GM21367 (cell line): Measurements from ENCODE around the gene TLCD5.

ENCODE experiments used
- ATAC-seq: cut with Tn5 transposase; IDR thresholded peaks from one replicate; pipeline ENCODE4 v1.9.1; 2021; ENCODE audit not compliant: unreplicated experiment

Gene TLCD5

GRCh38 chr11:120324932-120325810 lies at the start of gene TLCD5:
Gene TLCD5 (plus strand): TSS chr11:120325299. CDS start chr11:120327442, 2,143 bp downstream.
- no peak for ATAC-seq

DNA sequence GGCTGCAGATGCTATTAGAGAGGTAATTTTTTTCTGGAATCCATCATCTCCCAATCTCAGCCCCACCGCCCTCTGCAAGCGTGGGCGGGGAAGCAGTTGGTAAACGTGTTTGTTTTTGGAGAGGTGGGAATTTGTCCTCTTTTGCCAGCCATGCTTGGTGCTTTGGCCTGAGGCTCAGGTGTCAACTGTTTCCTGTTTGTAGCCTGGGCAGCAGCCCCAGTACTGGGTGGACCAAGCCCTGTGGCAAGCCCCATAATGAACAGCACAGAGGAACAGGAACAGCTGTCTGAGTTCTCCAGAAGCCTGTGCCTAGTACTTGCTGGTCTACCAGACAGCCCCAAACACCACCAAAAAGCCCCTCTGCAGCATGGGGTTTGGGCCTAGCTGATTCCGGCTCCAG lies 45.6 kb upstream of the TLCD5 start:
- no peak for ATAC-seq

DNA sequence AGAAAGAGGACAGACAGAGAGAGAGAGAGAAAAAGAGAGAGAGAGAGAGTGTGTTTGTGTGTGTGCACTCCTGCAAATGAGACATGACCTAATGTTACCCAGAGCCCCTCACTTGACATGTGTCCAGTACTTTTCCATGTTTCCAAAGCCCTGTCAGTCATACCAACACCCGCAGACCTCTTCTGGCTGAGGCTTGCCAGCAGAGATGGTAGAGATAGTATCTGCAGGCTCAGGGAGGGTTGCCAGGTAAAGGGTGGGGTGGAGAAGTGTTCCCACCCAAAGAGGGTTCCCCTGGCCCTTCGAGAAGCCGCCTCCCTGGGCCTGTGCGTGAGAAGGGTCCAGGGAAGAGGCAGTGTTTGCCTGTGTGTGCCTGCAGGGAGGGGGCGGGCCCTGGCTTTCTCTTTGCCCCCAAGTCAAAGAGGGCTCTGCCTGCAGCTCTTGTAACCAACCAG lies 44.5 kb upstream of the TLCD5 start:
- no peak for ATAC-seq

- ATAC-seq: no peak
These were observed 43.8 kb upstream of the TLCD5 start for GRCh38 chr11:120281143-120281795.

DNA sequence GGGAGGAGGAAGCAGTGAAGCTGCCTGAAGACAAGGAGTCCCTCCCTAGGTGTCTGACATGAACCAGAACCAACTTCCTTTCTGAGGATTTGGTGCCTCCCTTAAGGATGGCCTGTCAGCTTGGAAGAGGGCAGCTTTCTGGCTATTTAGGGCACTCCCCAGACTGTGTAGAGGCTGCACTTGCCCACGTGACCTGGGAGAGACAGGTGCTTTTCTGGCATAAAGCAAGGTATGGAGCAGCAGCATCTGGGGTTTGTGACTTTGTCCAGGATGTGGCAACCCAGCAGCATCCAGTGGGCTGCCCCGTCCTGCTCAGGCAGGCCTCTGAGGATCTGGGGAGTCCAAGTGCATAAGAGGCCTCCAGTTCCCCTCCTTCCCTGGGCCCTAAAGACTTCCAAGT lies 42.0 kb upstream of the TLCD5 start:
- ATAC-seq: no peak

DNA sequence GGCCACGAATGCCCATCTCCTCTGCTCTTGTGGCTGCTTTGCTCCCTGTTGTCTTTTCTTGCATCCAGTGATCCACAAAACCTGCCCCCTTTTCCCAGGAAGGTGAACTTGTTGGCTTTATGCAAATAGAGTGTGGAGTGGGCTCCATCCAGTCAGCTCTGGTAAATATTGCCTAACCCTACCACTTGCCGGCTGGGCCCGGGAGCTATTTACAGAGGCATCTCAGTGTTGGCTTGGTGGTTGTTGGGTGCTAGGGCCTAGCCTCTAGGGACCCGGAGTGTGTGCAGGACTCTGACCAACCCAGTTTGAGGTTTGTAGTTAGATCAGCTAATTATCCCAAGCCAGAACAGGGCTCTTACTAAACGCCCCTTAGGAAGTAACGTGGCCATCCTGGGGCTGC lies 40.8 kb upstream of the TLCD5 start:
- ATAC-seq: no peak

DNA sequence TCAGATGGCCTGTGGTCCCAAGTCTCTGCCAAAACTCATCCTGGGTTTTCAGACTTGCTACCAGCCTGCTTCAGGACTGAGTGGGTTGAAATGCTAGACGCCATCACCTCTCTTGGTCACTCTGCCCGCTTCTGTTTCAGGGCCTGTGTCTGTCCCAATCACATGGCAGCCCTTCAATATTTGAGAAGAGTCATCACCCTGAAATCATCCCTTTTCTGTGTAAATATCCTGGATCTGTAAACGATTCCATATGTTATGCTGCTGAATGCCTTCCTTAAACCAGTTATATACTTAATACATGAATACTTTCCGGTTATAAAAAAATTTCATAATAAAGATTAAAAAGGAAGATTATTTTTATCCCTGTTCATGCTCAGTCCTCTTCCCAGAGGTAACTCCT lies 39.8 kb upstream of the TLCD5 start:
- ATAC-seq: no peak

DNA sequence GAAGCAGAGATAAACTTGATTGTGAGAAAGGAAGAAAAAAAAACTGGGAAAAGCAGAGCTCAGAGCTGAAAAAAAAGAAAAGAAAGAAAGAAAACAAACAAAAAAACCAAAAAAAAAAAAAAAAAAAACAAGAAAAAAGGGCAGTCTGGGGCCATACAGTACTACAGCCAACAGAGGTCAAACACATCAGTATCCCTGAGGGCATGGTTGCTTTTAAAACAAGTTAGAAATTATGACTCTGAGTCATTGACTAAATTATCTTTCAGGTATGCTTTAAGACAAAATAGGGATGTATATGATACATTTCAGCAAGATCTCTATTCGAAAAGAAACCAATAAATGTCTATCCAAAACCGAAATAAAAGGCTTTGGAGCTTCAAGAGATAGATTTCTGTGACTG lies 37.1 kb upstream of the TLCD5 start:
- no peak for ATAC-seq

GRCh38 chr11:120289426-120289825 lies 35.7 kb upstream of the TLCD5 start:
- ATAC-seq: no peak

DNA sequence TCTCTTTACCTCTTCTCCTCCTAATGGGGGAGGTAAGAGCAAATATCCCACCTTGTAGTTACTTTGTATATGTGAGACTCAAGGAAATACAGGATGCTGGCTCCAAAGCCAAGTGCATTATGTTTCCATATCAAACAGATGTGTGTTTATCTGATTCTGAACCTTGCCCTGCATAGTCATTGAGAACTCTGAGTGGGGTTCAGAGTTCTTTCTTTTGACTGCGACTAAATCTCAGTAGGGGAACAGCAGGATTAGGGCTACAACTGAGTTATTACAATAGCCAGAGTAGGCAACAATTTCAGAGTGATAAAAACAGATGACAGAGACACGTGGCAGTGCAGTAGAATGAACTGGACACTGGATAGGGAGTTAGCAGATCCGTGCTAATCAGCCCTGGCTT lies 34.1 kb upstream of the TLCD5 start:
- ATAC-seq: no peak

GRCh38 chr11:120293038-120293800 lies 31.9 kb upstream of the TLCD5 start:
- no peak for ATAC-seq

GRCh38 chr11:120294096-120294495 lies 31.0 kb upstream of the TLCD5 start:
- no peak for ATAC-seq

DNA sequence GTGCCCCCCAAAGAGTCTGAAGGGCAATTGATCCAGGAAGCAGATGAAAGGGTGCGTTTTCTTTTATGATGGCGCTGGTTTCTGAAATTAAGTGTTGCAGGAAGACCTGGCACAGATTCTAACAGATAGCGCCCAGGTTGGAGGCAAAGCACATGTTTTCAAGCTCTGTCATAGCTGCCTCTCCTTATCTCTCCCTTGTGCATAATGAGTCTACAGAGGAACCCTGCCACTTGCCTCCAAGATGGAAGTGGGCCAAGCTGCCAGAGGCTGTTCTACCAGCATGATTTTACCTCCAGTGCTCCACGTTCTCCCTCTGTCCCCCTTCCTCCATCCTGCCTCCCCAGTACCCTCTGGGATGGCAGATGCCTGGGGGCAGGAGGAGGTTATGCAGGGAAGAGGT lies 30.0 kb upstream of the TLCD5 start:
- no peak for ATAC-seq

DNA sequence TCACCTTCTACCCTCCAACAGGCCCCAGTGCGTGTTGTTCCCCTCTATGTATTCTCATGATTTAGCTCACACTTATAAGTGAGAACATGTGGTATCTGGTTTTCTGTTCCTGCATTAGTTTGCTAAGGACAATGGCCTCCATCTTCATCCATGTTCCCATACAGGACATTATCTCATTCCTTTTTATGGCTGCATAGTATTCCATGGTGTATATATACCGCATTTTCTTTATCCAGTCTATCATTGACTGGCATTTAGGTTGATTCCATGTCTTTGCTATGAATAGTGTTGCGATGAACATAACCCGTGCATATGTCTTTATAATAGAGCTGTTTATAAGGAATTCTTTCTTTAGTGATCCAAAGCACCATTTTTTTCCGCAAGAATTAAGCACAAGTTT lies 28.5 kb upstream of the TLCD5 start:
- ATAC-seq: no peak

GRCh38 chr11:120298461-120298860 lies 26.6 kb upstream of the TLCD5 start:
- no peak for ATAC-seq

- ATAC-seq: no peak
These were observed 22.9 kb upstream of the TLCD5 start for GRCh38 chr11:120302001-120302805.

- peak; percentile 70 for ATAC-seq
These were observed 22.0 kb upstream of the TLCD5 start for GRCh38 chr11:120303004-120303637.

DNA sequence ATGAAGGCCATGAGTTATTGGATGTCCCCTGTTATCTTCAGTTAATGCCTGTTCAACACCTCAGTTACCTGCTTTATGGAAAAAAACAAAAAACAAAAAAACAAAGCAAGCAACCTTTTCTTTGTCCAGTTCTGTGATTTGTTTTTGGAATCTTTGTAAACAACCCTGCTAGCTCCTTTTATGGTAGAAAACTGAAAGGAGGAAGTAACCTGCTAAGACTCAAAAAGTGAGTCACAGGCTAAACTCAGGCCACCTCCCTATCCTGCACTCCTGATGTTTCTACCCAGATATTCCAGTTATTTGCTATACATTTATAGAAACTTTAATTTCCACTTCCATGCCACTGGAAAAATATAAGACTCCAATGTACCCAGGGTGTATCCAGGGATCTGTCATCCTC lies 20.6 kb upstream of the TLCD5 start:
- ATAC-seq: no peak

DNA sequence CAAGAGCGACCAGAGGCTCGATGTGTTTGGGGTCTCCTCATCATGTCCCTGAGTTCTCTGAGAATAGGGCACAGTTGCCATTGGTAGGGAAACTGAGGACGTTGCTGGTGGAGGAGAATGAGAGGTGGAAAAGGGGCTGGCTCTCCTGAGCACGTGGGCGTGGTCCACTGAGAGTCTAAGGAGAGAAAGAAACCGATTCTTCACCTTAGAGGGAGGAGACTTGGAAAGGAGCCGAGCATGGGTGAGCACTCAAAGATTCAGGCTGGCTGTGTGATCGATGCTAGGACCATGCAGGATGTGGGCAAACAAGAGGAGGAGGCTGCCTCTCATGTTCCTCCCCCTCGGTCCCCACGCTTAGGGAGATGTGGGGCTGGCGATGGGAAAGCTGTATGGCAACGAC lies 19.8 kb upstream of the TLCD5 start:
- ATAC-seq: no peak

- ATAC-seq: no peak
These were observed 18.4 kb upstream of the TLCD5 start for GRCh38 chr11:120306519-120307242.
